WTC11 (cell line): ENCODE results near the gene CTNNA2. TPM values are rescaled to one million over a fixed set of nuclear protein-coding genes. Genes with fewer than 3 reads are reported as not detected.

Experiments used
- ATAC-seq: fragments of 200-7000 bp; cut with Tn5 transposase; 2 replicates; pipeline ENCODE4 v1.10.0; 2021; ENCODE audit warnings: mild to moderate bottlenecking, moderate library complexity
- CTCF ChIA-PET: fragments of 300-600 bp; sonication (Branson Sonifier 250); formaldehyde crosslinking; loops from one replicate; lab custom pipeline; 2021; ENCODE audit warnings: antibody characterized with exemption; lab: Charles Lee
- POLR2A ChIA-PET: fragments of 350-600 bp; sonication (Branson Sonifier 250); formaldehyde crosslinking; loops from one replicate; lab custom pipeline; 2021; ENCODE audit warnings: antibody characterized with exemption; lab: Charles Lee
- DNase-seq: peaks from one replicate; pipeline ENCODE4 v3.0.0; 2021; ENCODE audit warnings: low spot score
- H3K27ac Mint-ChIP-seq: 2 replicates; pipeline ENCODE4 v1.8.0; 2021; ENCODE audit warnings: mixed read lengths
- H3K27me3 Mint-ChIP-seq: 2 replicates; pipeline ENCODE4 v1.8.0; 2021; ENCODE audit warnings: low read depth, mild to moderate bottlenecking, moderate library complexity, mixed read lengths
- H3K36me3 Mint-ChIP-seq: 2 replicates; pipeline ENCODE4 v1.8.0; 2021; ENCODE audit warnings: mixed read lengths
- H3K4me1 Mint-ChIP-seq: 2 replicates; pipeline ENCODE4 v1.8.0; 2022; ENCODE audit warnings: mixed read lengths
- H3K4me3 Mint-ChIP-seq: 2 replicates; pipeline ENCODE4 v1.8.0; 2021; ENCODE audit warnings: mild to moderate bottlenecking, moderate library complexity, mixed read lengths
- H3K9me3 Mint-ChIP-seq: 2 replicates; pipeline ENCODE4 v1.8.0; 2021; ENCODE audit warnings: mixed read lengths
- CREB1 ChIP-seq: sonication (generic); formaldehyde crosslinking; IDR thresholded peaks from 2 replicates; pipeline ENCODE4 v1.8.0; 2023; ENCODE audit warnings: mild to moderate bottlenecking, missing genetic modification reagents
- E2F1 ChIP-seq: sonication (generic); formaldehyde crosslinking; IDR thresholded peaks from 2 replicates; pipeline ENCODE4 v1.8.0; 2022; ENCODE audit warnings: mild to moderate bottlenecking, missing genetic modification reagents
- EMX1 ChIP-seq: fragments of 250-450 bp; sonication (Bioruptor Pico); IDR thresholded peaks from 2 replicates; pipeline ENCODE4 v1.8.0; 2021; ENCODE audit warnings: mild to moderate bottlenecking
- FOXP1 ChIP-seq: sonication (generic); formaldehyde crosslinking; IDR thresholded peaks from 2 replicates; pipeline ENCODE4 v1.8.0; 2022; ENCODE audit warnings: missing genetic modification reagents, mild to moderate bottlenecking, moderate library complexity, borderline replicate concordance
- IRF2 ChIP-seq: sonication (generic); formaldehyde crosslinking; IDR thresholded peaks from 2 replicates; pipeline ENCODE4 v1.8.0; 2022; ENCODE audit warnings: low read depth, missing genetic modification reagents, borderline replicate concordance
- JUN ChIP-seq: sonication (generic); formaldehyde crosslinking; IDR thresholded peaks from 2 replicates; pipeline ENCODE4 v1.8.0; 2023; ENCODE audit warnings: mild to moderate bottlenecking, missing genetic modification reagents
- NFATC4 ChIP-seq: fragments of 250-450 bp; sonication (Bioruptor Pico); IDR thresholded peaks from 2 replicates; pipeline ENCODE4 v1.9.0; 2021; ENCODE audit warnings: mild to moderate bottlenecking
- NFE2L1 ChIP-seq: sonication (generic); formaldehyde crosslinking; IDR thresholded peaks from 2 replicates; pipeline ENCODE4 v1.8.1; 2023; ENCODE audit warnings: missing genetic modification reagents
- NFYB ChIP-seq: sonication (generic); formaldehyde crosslinking; conservative IDR thresholded peaks from 2 replicates; pipeline ENCODE4 v1.8.0; 2022; ENCODE audit warnings: low read depth, missing genetic modification reagents
- OVOL2 ChIP-seq: fragments of 250-450 bp; sonication (Bioruptor Pico); IDR thresholded peaks from 2 replicates; pipeline ENCODE4 v1.9.0; 2021; ENCODE audit warnings: mild to moderate bottlenecking, borderline replicate concordance
- RELA ChIP-seq: sonication (generic); formaldehyde crosslinking; IDR thresholded peaks from 2 replicates; pipeline ENCODE4 v1.8.1; 2022; ENCODE audit warnings: missing genetic modification reagents, mild to moderate bottlenecking, borderline replicate concordance
- TEAD1 ChIP-seq: sonication (generic); formaldehyde crosslinking; IDR thresholded peaks from 2 replicates; pipeline ENCODE4 v1.8.0; 2022; ENCODE audit warnings: mild to moderate bottlenecking, missing genetic modification reagents
- ZBTB21 ChIP-seq: sonication (generic); formaldehyde crosslinking; IDR thresholded peaks from 2 replicates; pipeline ENCODE4 v1.8.1; 2023; ENCODE audit warnings: mild to moderate bottlenecking, missing genetic modification reagents, borderline replicate concordance
- ZBTB43 ChIP-seq: sonication (generic); formaldehyde crosslinking; IDR thresholded peaks from 2 replicates; pipeline ENCODE4 v1.8.1; 2023; ENCODE audit warnings: mild to moderate bottlenecking, missing genetic modification reagents
- ZNF396 ChIP-seq: fragments of 250-450 bp; sonication (Bioruptor Pico); IDR thresholded peaks from 2 replicates; pipeline ENCODE4 v1.8.0; 2021; ENCODE audit warnings: mild to moderate bottlenecking, moderate library complexity, borderline replicate concordance
- total RNA-seq: library from RNA; stranded (reverse); gene quantifications from 3 replicates; pipeline ENCODE4 v1.2.3, GENCODE V29; 2021
- TF ChIP-seq, protein P1 (sequence below): sonication (generic); formaldehyde crosslinking; IDR thresholded peaks from 2 replicates; pipeline ENCODE4 v1.8.0; 2022; ENCODE audit warnings: missing genetic modification reagents
- TF ChIP-seq, protein P2 (sequence below): sonication (generic); formaldehyde crosslinking; IDR thresholded peaks from 2 replicates; pipeline ENCODE4 v1.8.0; 2022; ENCODE audit warnings: mild to moderate bottlenecking, missing genetic modification reagents
- TF ChIP-seq, protein P3 (sequence below): sonication (generic); formaldehyde crosslinking; IDR thresholded peaks from 2 replicates; pipeline ENCODE4 v1.8.1; 2023; ENCODE audit warnings: mild to moderate bottlenecking, missing genetic modification reagents, moderate library complexity
- TF ChIP-seq, protein P4 (sequence below): fragments of 250-450 bp; sonication (Bioruptor Pico); conservative IDR thresholded peaks from 2 replicates; pipeline ENCODE4 v1.9.0; 2021; ENCODE audit warnings: mild to moderate bottlenecking
- TF ChIP-seq, protein P5 (sequence below): fragments of 250-450 bp; sonication (Bioruptor Pico); IDR thresholded peaks from 2 replicates; pipeline ENCODE4 v1.9.0; 2021; ENCODE audit warnings: mild to moderate bottlenecking
- TF ChIP-seq, protein P6 (sequence below): sonication (generic); formaldehyde crosslinking; IDR thresholded peaks from 2 replicates; pipeline ENCODE4 v1.8.0; 2023; ENCODE audit warnings: missing genetic modification reagents, mild to moderate bottlenecking, borderline replicate concordance

The CTNNA2 gene
- total RNA-seq, 1 experiment from 2014 or later, result 3.8 TPM

- TF ChIP-seq NFYB (CRISPR knock-in tag) (no peak), OVOL2 (CRISPR knock-in tag) (no peak)
- TF ChIP-seq, protein P1, sequence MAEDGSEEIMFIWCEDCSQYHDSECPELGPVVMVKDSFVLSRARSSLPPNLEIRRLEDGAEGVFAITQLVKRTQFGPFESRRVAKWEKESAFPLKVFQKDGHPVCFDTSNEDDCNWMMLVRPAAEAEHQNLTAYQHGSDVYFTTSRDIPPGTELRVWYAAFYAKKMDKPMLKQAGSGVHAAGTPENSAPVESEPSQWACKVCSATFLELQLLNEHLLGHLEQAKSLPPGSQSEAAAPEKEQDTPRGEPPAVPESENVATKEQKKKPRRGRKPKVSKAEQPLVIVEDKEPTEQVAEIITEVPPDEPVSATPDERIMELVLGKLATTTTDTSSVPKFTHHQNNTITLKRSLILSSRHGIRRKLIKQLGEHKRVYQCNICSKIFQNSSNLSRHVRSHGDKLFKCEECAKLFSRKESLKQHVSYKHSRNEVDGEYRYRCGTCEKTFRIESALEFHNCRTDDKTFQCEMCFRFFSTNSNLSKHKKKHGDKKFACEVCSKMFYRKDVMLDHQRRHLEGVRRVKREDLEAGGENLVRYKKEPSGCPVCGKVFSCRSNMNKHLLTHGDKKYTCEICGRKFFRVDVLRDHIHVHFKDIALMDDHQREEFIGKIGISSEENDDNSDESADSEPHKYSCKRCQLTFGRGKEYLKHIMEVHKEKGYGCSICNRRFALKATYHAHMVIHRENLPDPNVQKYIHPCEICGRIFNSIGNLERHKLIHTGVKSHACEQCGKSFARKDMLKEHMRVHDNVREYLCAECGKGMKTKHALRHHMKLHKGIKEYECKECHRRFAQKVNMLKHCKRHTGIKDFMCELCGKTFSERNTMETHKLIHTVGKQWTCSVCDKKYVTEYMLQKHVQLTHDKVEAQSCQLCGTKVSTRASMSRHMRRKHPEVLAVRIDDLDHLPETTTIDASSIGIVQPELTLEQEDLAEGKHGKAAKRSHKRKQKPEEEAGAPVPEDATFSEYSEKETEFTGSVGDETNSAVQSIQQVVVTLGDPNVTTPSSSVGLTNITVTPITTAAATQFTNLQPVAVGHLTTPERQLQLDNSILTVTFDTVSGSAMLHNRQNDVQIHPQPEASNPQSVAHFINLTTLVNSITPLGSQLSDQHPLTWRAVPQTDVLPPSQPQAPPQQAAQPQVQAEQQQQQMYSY (CRISPR knock-in tag), result no peak
- TF ChIP-seq, protein P2, sequence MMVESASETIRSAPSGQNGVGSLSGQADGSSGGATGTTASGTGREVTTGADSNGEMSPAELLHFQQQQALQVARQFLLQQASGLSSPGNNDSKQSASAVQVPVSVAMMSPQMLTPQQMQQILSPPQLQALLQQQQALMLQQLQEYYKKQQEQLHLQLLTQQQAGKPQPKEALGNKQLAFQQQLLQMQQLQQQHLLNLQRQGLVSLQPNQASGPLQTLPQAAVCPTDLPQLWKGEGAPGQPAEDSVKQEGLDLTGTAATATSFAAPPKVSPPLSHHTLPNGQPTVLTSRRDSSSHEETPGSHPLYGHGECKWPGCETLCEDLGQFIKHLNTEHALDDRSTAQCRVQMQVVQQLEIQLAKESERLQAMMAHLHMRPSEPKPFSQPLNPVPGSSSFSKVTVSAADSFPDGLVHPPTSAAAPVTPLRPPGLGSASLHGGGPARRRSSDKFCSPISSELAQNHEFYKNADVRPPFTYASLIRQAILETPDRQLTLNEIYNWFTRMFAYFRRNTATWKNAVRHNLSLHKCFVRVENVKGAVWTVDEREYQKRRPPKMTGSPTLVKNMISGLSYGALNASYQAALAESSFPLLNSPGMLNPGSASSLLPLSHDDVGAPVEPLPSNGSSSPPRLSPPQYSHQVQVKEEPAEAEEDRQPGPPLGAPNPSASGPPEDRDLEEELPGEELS (CRISPR knock-in tag), result no peak
Observed at GRCh38 chr2:80621656-80622055, 1108.8 kb downstream of the CTNNA2 start (continued).

DNA sequence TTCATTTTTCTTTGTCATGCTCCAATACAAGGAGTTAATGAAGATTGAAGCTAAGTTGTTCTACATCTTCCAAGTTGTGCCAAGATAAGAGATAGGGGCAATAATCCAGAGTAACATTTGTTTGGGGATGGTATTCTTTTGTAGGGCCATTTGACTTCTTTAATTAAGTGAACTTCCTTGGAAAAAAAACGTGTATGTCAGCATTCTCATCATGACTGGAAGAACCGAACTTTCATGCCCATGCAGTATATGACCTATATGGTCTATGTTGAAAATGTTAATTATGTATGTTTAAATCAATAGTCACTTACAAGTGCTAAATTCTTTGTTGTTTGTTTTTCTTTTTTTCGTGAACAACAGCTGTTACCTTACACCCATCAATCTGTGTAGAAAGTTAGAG lies 1111.2 kb downstream of the CTNNA2 start:
- ChIA-PET POLR2A (no interaction called here), CTCF (no interaction called here)
- DNase-seq (no peak), ATAC-seq (no peak)
- H3K9me3 Mint-ChIP-seq, result peaks cover 16% of the 10 kb centered on the region
- H3K27me3 Mint-ChIP-seq, result no peaks in the 10 kb centered on the region; the same call in 1 of the 2 replicates
- no peaks in the 10 kb centered on the region for H3K36me3 Mint-ChIP-seq
- no peak overlapping the region for H3K4me3 Mint-ChIP-seq
- no peaks in the 10 kb centered on the region for H3K4me1 Mint-ChIP-seq
- H3K27ac Mint-ChIP-seq, result no peak overlapping the region
- no peak for TF ChIP-seq CREB1
- TF ChIP-seq IRF2 (CRISPR knock-in tag), result no peak
- no peak for TF ChIP-seq E2F1 (CRISPR knock-in tag)
- no peak for TF ChIP-seq ZNF396
- TF ChIP-seq, protein P3, sequence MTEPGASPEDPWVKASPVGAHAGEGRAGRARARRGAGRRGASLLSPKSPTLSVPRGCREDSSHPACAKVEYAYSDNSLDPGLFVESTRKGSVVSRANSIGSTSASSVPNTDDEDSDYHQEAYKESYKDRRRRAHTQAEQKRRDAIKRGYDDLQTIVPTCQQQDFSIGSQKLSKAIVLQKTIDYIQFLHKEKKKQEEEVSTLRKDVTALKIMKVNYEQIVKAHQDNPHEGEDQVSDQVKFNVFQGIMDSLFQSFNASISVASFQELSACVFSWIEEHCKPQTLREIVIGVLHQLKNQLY (CRISPR knock-in tag), result no peak
- TF ChIP-seq, protein P4, sequence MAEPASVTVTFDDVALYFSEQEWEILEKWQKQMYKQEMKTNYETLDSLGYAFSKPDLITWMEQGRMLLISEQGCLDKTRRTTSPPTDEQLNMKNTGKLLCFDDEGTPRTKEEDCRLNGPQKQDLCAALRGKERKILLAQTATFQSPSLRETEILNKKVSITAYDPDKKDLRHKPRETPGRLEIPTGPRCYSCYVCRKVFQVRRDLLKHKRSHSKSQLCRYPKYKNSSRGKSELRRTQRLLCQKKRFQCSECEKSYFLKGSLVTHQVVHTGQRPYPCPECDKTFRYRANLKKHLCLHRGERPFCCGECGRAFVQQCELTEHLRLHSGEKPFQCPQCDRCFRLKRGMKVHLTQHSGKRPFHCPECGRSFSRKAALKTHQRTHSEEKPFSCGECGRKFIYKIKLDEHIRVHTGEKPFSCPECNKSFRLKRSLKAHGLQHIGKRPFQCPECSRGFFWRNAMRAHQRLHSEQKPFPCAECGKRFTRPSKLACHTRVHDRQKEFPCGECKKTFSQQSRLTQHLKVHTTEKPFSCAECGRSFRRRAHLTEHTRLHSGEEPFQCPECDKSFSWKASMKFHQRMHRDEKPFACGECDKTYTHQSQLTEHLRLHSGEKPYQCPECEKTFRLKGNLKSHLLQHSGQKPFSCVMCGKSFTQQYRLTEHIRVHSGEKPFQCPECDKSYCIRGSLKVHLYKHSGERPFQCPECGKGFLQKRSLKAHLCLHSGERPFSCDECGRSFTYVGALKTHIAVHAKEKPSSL (CRISPR knock-in tag), result no peak
- no peak for TF ChIP-seq RELA (CRISPR knock-in tag)
- TF ChIP-seq NFATC4 (CRISPR knock-in tag), result no peak
- TF ChIP-seq JUN (CRISPR knock-in tag), result no peak
- TF ChIP-seq TEAD1 (CRISPR knock-in tag), result no peak
- no peak for TF ChIP-seq FOXP1 (CRISPR knock-in tag)
- no peak for TF ChIP-seq NFE2L1
- TF ChIP-seq ZBTB21 (CRISPR knock-in tag), result no peak
- no peak for TF ChIP-seq ZBTB43 (CRISPR knock-in tag)
- no peak for TF ChIP-seq EMX1
- TF ChIP-seq, protein P5, sequence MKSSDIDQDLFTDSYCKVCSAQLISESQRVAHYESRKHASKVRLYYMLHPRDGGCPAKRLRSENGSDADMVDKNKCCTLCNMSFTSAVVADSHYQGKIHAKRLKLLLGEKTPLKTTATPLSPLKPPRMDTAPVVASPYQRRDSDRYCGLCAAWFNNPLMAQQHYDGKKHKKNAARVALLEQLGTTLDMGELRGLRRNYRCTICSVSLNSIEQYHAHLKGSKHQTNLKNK (CRISPR knock-in tag), result no peak
- TF ChIP-seq, protein P6, sequence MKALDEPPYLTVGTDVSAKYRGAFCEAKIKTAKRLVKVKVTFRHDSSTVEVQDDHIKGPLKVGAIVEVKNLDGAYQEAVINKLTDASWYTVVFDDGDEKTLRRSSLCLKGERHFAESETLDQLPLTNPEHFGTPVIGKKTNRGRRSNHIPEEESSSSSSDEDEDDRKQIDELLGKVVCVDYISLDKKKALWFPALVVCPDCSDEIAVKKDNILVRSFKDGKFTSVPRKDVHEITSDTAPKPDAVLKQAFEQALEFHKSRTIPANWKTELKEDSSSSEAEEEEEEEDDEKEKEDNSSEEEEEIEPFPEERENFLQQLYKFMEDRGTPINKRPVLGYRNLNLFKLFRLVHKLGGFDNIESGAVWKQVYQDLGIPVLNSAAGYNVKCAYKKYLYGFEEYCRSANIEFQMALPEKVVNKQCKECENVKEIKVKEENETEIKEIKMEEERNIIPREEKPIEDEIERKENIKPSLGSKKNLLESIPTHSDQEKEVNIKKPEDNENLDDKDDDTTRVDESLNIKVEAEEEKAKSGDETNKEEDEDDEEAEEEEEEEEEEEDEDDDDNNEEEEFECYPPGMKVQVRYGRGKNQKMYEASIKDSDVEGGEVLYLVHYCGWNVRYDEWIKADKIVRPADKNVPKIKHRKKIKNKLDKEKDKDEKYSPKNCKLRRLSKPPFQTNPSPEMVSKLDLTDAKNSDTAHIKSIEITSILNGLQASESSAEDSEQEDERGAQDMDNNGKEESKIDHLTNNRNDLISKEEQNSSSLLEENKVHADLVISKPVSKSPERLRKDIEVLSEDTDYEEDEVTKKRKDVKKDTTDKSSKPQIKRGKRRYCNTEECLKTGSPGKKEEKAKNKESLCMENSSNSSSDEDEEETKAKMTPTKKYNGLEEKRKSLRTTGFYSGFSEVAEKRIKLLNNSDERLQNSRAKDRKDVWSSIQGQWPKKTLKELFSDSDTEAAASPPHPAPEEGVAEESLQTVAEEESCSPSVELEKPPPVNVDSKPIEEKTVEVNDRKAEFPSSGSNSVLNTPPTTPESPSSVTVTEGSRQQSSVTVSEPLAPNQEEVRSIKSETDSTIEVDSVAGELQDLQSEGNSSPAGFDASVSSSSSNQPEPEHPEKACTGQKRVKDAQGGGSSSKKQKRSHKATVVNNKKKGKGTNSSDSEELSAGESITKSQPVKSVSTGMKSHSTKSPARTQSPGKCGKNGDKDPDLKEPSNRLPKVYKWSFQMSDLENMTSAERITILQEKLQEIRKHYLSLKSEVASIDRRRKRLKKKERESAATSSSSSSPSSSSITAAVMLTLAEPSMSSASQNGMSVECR (CRISPR knock-in tag), result no peak
